Erythroblast (primary cell): ENCODE data around the gene POLD2.

Experiments
- GATA1 ChIP-seq: IDR thresholded peaks from 2 replicates; pipeline ENCODE4 v1.6.1; 2011; ENCODE audit warnings: low read depth, mild to moderate bottlenecking, control low read depth, low read length, moderate library complexity
- POLR2A ChIP-seq: IDR thresholded peaks from 2 replicates; pipeline ENCODE4 v1.6.1; 2011; ENCODE audit warnings: mild to moderate bottlenecking, low read length

GRCh38 chr7:44159824-44160630 lies 36.7 kb upstream of the POLD2 start:
- TF ChIP-seq POLR2A, result no peak
- TF ChIP-seq GATA1, result no peak
